ENCODE measurements around the gene GOLGA6L4.
"Not testable (repeated sequence)": the region's sequence is repeated elsewhere in the genome, so short reads cannot be mapped to it uniquely, and the experiment has no call there.

Gene GOLGA6L4

GRCh38 chr15:84235573-84235972 lies at the start of gene GOLGA6L4:
Gene GOLGA6L4 (plus strand): TSS chr15:84235773. CDS start chr15:84235835, 62 bp downstream.
- not testable (repeated sequence) for H3K9me3 Mint-ChIP-seq, H3K27ac Mint-ChIP-seq, H3K4me3 Mint-ChIP-seq, H3K36me3 Mint-ChIP-seq, H3K4me1 Mint-ChIP-seq, ATAC-seq, H3K27me3 Mint-ChIP-seq

- H3K9me3 Mint-ChIP-seq, H3K36me3 Mint-ChIP-seq, H3K27ac Mint-ChIP-seq, H3K4me1 Mint-ChIP-seq, H3K4me3 Mint-ChIP-seq, H3K27me3 Mint-ChIP-seq: not testable (repeated sequence)
- ATAC-seq, result peak; percentile 31
These were observed 42.6 kb upstream of the GOLGA6L4 start for GRCh38 chr15:84192982-84193381.

GRCh38 chr15:84195603-84196002 lies 40.0 kb upstream of the GOLGA6L4 start:
- peak; percentile 82 for ATAC-seq
- H3K27me3 Mint-ChIP-seq, result not testable (repeated sequence)

GRCh38 chr15:84196530-84197188 lies 38.9 kb upstream of the GOLGA6L4 start:
- H3K4me1 Mint-ChIP-seq, H3K36me3 Mint-ChIP-seq, H3K27ac Mint-ChIP-seq, H3K9me3 Mint-ChIP-seq, H3K27me3 Mint-ChIP-seq, H3K4me3 Mint-ChIP-seq: not testable (repeated sequence)
- peak; percentile 37 for ATAC-seq

More at GRCh38 chr15:84195603-84196002, 40.0 kb upstream of the GOLGA6L4 start:
- not testable (repeated sequence) for H3K9me3 Mint-ChIP-seq, H3K4me3 Mint-ChIP-seq, H3K36me3 Mint-ChIP-seq, H3K4me1 Mint-ChIP-seq, H3K27ac Mint-ChIP-seq

GRCh38 chr15:84199865-84200264 lies 35.7 kb upstream of the GOLGA6L4 start:
- H3K9me3 Mint-ChIP-seq, H3K36me3 Mint-ChIP-seq, H3K4me3 Mint-ChIP-seq, ATAC-seq, H3K4me1 Mint-ChIP-seq, H3K27ac Mint-ChIP-seq, H3K27me3 Mint-ChIP-seq: not testable (repeated sequence)

- not testable (repeated sequence) for H3K4me1 Mint-ChIP-seq, H3K36me3 Mint-ChIP-seq, H3K27me3 Mint-ChIP-seq, ATAC-seq, H3K27ac Mint-ChIP-seq, H3K9me3 Mint-ChIP-seq
- peak overlapping the region; percentile 58 for H3K4me3 Mint-ChIP-seq
These were observed 10.9 kb downstream of the GOLGA6L4 start for GRCh38 chr15:84246441-84246840.
